Activated naive CD4-positive, alpha-beta T cell treated with anti-CD3 and anti-CD28 coated beads, Interleukin-2, amount 10 ng/mL, durations not matched to agents 7 days and 5 days (primary cell): ENCODE data around the gene PRCD.
A peak's percentile ranks its signal among the peaks of the same experiment; 100 is the strongest.

ENCODE experiments used
- CTCF ChIA-PET: fragments of 350-600 bp; sonication (Branson Sonifier 250); formaldehyde crosslinking; loops from one replicate; lab custom pipeline; 2021; ENCODE audit warnings: antibody characterized with exemption; lab: Charles Lee
- DNase-seq: peaks from one replicate; pipeline ENCODE4 v3.0.0-alpha.2; 2020
- H3K27ac Mint-ChIP-seq: one replicate; pipeline ENCODE4 v1.8.0; 2021; ENCODE audit warnings: mild to moderate bottlenecking, moderate library complexity, mixed read lengths
- H3K27me3 Mint-ChIP-seq: one replicate; pipeline ENCODE4 v1.8.0; 2021; ENCODE audit warnings: mild to moderate bottlenecking, mixed read lengths
- H3K36me3 Mint-ChIP-seq: one replicate; pipeline ENCODE4 v1.8.0; 2021; ENCODE audit warnings: mixed read lengths
- H3K4me1 Mint-ChIP-seq: one replicate; pipeline ENCODE4 v1.8.0; 2021; ENCODE audit warnings: mixed read lengths
- H3K4me3 Mint-ChIP-seq: one replicate; pipeline ENCODE4 v1.8.0; 2021; ENCODE audit warnings: mild to moderate bottlenecking, moderate library complexity, mixed read lengths
- H3K9me3 Mint-ChIP-seq: one replicate; pipeline ENCODE4 v1.8.0; 2021; ENCODE audit warnings: mixed read lengths

Gene PRCD

GRCh38 chr17:76535788-76536510 is 3.9 kb upstream of the PRCD start:
- H3K4me1 Mint-ChIP-seq: peaks cover 5% of the 10 kb centered on the region
- no peak overlapping the region for H3K27ac Mint-ChIP-seq
- no peak overlapping the region for H3K4me3 Mint-ChIP-seq
- CTCF ChIA-PET: interaction anchor here (1.1 to 1.2 kb wide), 2 partner anchors 11 to 89 kb away, joined by 3 to 5 read pairs; no protein-coding TSS in a partner anchor
- H3K9me3 Mint-ChIP-seq: no peaks in the 10 kb centered on the region
- peaks cover 93% of the 10 kb centered on the region for H3K27me3 Mint-ChIP-seq
- DNase-seq: no peak
- H3K36me3 Mint-ChIP-seq: no peaks in the 10 kb centered on the region

DNA sequence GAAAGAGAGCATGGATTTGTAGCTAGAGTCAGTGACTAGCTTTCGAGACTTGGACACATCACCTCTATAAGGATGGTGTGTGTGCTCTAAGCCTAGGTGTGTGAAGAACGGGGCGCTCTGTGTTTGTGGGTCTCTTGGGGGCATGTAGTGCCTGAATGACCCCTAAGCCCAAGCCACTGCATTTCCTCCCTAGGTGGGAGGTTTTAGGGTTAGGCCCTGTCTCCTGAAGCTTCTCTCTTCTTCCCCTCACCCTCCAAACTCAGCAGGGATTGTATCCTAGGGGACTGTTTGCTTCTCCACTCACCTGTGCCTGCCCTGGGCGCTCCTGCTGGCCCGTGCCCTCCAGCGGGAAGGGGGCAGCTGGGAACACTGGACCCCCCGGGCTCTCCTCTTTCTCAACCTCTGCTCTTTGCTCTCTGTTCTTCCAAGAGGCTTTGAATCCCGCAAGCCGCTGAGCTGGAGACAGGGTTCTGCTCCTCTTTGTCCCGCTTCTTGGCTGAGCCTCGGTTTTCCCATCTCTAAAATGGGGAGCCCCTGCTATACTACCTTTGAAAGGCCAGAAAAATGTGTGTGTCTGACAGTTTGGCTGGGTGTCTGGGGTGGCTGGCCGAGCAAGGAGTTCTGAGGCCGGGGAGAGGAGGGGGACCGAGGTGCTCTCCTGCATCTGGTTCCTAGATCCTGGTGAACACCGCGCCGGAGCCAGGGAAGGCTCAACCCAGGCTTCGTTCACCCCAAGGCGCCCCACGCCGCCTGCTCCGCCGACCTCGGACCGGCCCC is 3.1 kb upstream of the PRCD start:
- H3K27ac Mint-ChIP-seq: no peak overlapping the region
- H3K27me3 Mint-ChIP-seq: peaks cover 97% of the 10 kb centered on the region
- CTCF ChIA-PET: interaction anchor here (0.6 to 1.5 kb wide), 5 partner anchors 10 to 88 kb away, joined by 3 to 5 read pairs (median 3); no protein-coding TSS in a partner anchor
- no peak for DNase-seq
- no peaks in the 10 kb centered on the region for H3K9me3 Mint-ChIP-seq
- no peaks in the 10 kb centered on the region for H3K36me3 Mint-ChIP-seq
- no peak overlapping the region for H3K4me3 Mint-ChIP-seq
- H3K4me1 Mint-ChIP-seq: peaks cover 5% of the 10 kb centered on the region

DNA sequence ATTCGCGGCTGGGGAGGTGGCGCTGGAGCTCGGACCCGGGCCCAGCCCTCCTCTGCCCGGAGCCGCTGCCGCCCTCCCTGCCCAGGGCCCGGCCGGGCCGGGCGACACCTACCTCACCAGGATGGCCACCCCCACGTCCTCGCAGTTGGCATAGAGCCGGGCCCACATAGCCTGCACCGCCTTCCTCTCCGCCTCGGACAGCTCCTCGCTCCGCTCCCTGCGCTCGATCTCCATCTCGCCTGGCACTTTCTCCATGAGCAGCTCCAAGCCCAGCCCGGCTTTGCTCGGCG is 2.6 kb upstream of the PRCD start:
- no peaks in the 10 kb centered on the region for H3K9me3 Mint-ChIP-seq
- CTCF ChIA-PET: interaction anchor here (0.6 to 1.5 kb wide), 3 partner anchors 9 to 40 kb away, joined by 3 to 5 read pairs (median 3); no protein-coding TSS in a partner anchor
- no peak overlapping the region for H3K27ac Mint-ChIP-seq
- DNase-seq: no peak
- H3K27me3 Mint-ChIP-seq: peaks cover 97% of the 10 kb centered on the region
- H3K4me1 Mint-ChIP-seq: peaks cover 5% of the 10 kb centered on the region
- no peaks in the 10 kb centered on the region for H3K36me3 Mint-ChIP-seq
- H3K4me3 Mint-ChIP-seq: no peak overlapping the region

GRCh38 chr17:76537578-76538280 is 2.1 kb upstream of the PRCD start, which contains the start of gene CYGB:
CYGB (minus strand) TSS chr17:76537709; CDS start chr17:76537542, 167 bp downstream.
- H3K4me3 Mint-ChIP-seq: no peak within 1 kb of the TSS
- DNase-seq: peak; percentile 47
- no peaks in the 10 kb centered on the region for H3K36me3 Mint-ChIP-seq
- CTCF ChIA-PET: interaction anchor here (0.6 to 1.5 kb wide), 3 partner anchors 9 to 39 kb away, joined by 3 to 5 read pairs (median 3); no protein-coding TSS in a partner anchor
- no peaks in the 10 kb centered on the region for H3K9me3 Mint-ChIP-seq
- H3K27ac Mint-ChIP-seq: no peak within 1 kb of the TSS
- H3K4me1 Mint-ChIP-seq: peaks cover 5% of the 10 kb centered on the region
- H3K27me3 Mint-ChIP-seq: peaks cover 97% of the 10 kb centered on the region

DNA sequence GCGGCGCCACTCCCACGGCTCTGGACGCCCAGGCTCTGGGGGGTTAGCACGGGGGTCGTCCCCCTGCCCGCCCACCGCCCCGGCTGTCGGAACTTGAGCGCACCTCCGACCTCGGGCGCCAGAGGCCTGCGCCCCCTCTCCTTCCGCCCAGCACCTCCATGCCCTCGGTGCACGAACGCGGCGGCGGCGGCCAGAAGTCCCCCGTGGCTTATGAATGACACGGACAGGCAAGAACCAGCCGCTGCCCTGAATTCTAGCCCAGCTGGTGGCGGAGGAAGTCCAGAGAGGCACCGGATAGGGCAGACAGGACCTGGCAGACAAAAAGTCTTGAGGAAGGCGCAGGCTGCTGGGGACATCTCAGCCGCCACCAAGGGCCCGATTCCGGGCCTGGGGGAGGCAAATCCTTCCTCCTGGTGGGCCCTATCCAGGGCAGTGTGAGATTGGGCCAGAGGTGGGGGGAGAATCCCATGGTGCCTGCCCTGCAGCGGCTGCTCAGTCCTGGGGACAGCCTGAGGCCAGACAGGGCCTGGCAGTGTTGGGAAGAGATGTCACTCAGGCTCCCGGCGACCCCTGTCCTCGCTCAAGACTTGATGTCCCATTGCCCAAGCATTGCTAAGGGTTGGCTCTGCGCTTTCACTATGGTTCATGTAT is 1.4 kb upstream of the PRCD start:
- Mint-ChIP-seq H3K9me3 (no peaks in the 10 kb centered on the region), H3K4me1 (peaks cover 5% of the 10 kb centered on the region), H3K36me3 (no peaks in the 10 kb centered on the region), H3K27ac (no peak overlapping the region), H3K4me3 (no peak overlapping the region), H3K27me3 (peaks cover 99% of the 10 kb centered on the region)
- no peak for DNase-seq
- CTCF ChIA-PET: no interaction called here

DNA sequence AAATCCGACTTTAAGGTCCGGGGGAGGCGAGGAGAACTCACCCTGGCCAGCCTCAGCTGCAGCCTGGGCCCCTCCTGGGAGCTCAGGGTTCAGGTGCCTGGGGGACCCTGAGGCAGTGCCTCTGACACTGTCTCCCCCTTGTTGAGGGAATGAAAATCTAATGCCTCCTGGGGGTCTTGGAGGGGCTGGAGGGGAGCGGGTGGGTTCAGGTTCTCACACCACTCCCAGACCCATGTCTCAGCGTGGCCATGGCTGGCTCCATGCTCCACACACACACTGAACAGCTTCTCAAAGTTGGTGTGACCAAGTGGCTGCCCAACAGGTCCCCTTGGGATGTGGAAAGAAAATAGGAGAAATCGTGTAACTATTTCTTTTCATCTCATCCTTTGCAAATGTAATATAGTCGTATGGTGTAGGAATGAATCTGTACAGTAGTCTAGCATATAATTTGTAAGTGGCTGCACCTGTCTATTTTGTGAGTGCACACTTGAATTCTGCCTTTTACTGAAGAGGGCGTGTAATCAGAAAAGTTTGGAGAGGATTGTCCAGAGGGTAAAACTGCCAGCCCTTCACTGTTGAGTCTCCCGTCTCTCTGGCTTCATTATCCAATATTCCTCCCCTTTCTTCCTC is 788 bp upstream of the PRCD start:
- Mint-ChIP-seq H3K27ac (no peak overlapping the region), H3K36me3 (no peaks in the 10 kb centered on the region), H3K4me3 (no peak overlapping the region), H3K4me1 (peaks cover 5% of the 10 kb centered on the region), H3K27me3 (peaks cover 100% of the 10 kb centered on the region), H3K9me3 (no peaks in the 10 kb centered on the region)
- CTCF ChIA-PET: interaction anchor here (1.1 kb wide), 1 partner anchor 10 kb away, joined by 3 read pairs; no protein-coding TSS in a partner anchor
- no peak for DNase-seq

- H3K4me3 Mint-ChIP-seq: no peak overlapping the region
- no peaks in the 10 kb centered on the region for H3K9me3 Mint-ChIP-seq
- DNase-seq: peak; percentile 58
- peaks cover 5% of the 10 kb centered on the region for H3K4me1 Mint-ChIP-seq
- CTCF ChIA-PET: interaction anchor here (0.6 to 1.4 kb wide), 5 partner anchors 9 to 901 kb away, joined by 3 to 6 read pairs (median 3); no protein-coding TSS in a partner anchor
- H3K36me3 Mint-ChIP-seq: no peaks in the 10 kb centered on the region
- peaks cover 98% of the 10 kb centered on the region for H3K27me3 Mint-ChIP-seq
- H3K27ac Mint-ChIP-seq: no peak overlapping the region
Observed at GRCh38 chr17:76540381-76541300, 797 bp downstream of the PRCD start.

GRCh38 chr17:76541739-76542454 is 2.1 kb downstream of the PRCD start:
- H3K4me1 Mint-ChIP-seq: peaks cover 5% of the 10 kb centered on the region
- H3K4me3 Mint-ChIP-seq: no peak overlapping the region
- no peaks in the 10 kb centered on the region for H3K36me3 Mint-ChIP-seq
- no peak overlapping the region for H3K27ac Mint-ChIP-seq
- CTCF ChIA-PET: no interaction called here
- DNase-seq: no peak
- no peaks in the 10 kb centered on the region for H3K9me3 Mint-ChIP-seq
- peaks cover 85% of the 10 kb centered on the region for H3K27me3 Mint-ChIP-seq

DNA sequence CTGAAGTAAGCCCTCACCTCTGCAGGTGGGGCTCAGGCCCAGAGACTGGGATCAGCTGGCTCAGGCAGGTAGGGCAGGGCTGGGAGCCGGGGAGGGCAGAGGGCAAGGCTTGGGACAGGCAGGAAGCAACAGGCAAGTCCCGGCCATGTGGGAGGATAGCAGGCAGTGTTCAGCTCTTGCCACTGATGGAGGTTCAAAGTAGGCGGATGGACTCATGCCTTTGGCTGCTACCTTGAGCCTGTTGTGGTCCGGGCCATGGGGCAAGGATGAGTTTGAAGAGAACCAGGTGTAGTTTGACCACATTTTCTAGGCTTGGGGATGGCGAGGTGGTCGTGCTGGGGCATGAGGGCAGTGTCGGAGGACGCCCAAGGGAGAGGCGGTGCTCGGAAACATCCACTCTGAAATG is 2.7 kb downstream of the PRCD start:
- peaks cover 5% of the 10 kb centered on the region for H3K4me1 Mint-ChIP-seq
- no peak overlapping the region for H3K4me3 Mint-ChIP-seq
- H3K27me3 Mint-ChIP-seq: peaks cover 79% of the 10 kb centered on the region
- DNase-seq: no peak
- H3K36me3 Mint-ChIP-seq: no peaks in the 10 kb centered on the region
- H3K9me3 Mint-ChIP-seq: no peaks in the 10 kb centered on the region
- H3K27ac Mint-ChIP-seq: no peak overlapping the region
- CTCF ChIA-PET: no interaction called here

DNA sequence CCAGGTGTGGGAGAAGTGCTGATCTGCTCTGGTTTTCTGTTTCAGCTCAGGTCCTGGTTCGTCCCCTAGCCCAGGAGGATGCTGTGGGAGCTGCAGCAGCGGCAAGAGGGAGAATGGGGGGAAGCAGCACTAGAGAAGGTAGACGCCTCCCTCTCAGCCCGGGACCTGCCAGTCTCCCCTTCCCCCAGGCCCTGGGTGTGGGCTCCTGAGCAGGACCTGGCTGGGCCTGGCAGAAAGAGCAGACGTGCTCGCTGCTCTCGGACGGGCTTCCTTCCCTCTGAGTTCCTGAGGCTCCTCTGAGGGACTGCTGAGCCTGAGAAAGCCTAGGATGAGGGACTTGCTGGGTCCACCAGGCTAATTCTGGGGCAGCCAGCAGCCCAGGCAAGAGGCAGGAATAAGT is 3.1 kb downstream of the PRCD start:
- peaks cover 74% of the 10 kb centered on the region for H3K27me3 Mint-ChIP-seq
- no peaks in the 10 kb centered on the region for H3K36me3 Mint-ChIP-seq
- no peaks in the 10 kb centered on the region for H3K9me3 Mint-ChIP-seq
- no peak for DNase-seq
- H3K4me1 Mint-ChIP-seq: peaks cover 5% of the 10 kb centered on the region
- CTCF ChIA-PET: interaction anchor here (1.5 kb wide), 1 partner anchor 19 kb away, joined by 9 read pairs; no protein-coding TSS in a partner anchor
- no peak overlapping the region for H3K27ac Mint-ChIP-seq
- no peak overlapping the region for H3K4me3 Mint-ChIP-seq

GRCh38 chr17:76543482-76543825 is 3.6 kb downstream of the PRCD start:
- no peak overlapping the region for H3K27ac Mint-ChIP-seq
- CTCF ChIA-PET: interaction anchor here (1.5 kb wide), 1 partner anchor 20 kb away, joined by 9 read pairs; no protein-coding TSS in a partner anchor
- H3K27me3 Mint-ChIP-seq: peaks cover 70% of the 10 kb centered on the region
- no peak overlapping the region for H3K4me3 Mint-ChIP-seq
- no peak for DNase-seq
- no peaks in the 10 kb centered on the region for H3K9me3 Mint-ChIP-seq
- peaks cover 5% of the 10 kb centered on the region for H3K4me1 Mint-ChIP-seq
- no peaks in the 10 kb centered on the region for H3K36me3 Mint-ChIP-seq
